GM12891 (cell line): ENCODE measurements around the gene FIBIN.
"Not testable (repeated sequence)": the region's sequence is repeated elsewhere in the genome, so short reads cannot be mapped to it uniquely, and the experiment has no call there.

ENCODE experiments used
- DNase-seq: peaks from one replicate; pipeline ENCODE4 v3.0.0; 2011; ENCODE audit warnings: low spot score; ENCODE audit not compliant: insufficient read length
- FAIRE-seq: peaks from 2 replicates; lab custom pipeline; 2011; peaks lifted over from hg19 to GRCh38; lab: Jason Lieb, UNC
- PAX5 ChIP-seq: IDR thresholded peaks from 2 replicates; pipeline ENCODE4 v1.6.1; 2011; ENCODE audit warnings: low read length, moderate library complexity, mild to moderate bottlenecking; ENCODE audit not compliant: insufficient read depth, severe bottlenecking
- POLR2A ChIP-seq: IDR thresholded peaks from 2 replicates; pipeline ENCODE4 v1.6.1; 2011; ENCODE audit warnings: low read depth, low read length, control low read depth
- POLR2AphosphoS5 ChIP-seq: IDR thresholded peaks from 2 replicates; pipeline ENCODE4 v1.6.1; 2011; ENCODE audit warnings: low read depth, low read length, control low read depth
- POU2F2 ChIP-seq: IDR thresholded peaks from 2 replicates; pipeline ENCODE4 v1.6.1; 2011; ENCODE audit warnings: low read depth, mild to moderate bottlenecking, control low read depth, low read length, moderate library complexity
- SPI1 ChIP-seq: IDR thresholded peaks from 2 replicates; pipeline ENCODE4 v1.6.1; 2011; ENCODE audit warnings: low read depth, low read length, control low read depth
- TAF1 ChIP-seq: IDR thresholded peaks from 2 replicates; pipeline ENCODE4 v1.6.1; 2011; ENCODE audit warnings: low read depth, low read length, control low read depth

FIBIN gene

GRCh38 chr11:26997378-26997777 lies 3.5 kb downstream of the FIBIN start:
- no peak for DNase-seq
- FAIRE-seq = no peak
- TF ChIP-seq SPI1 = no peak
- TF ChIP-seq TAF1 = no peak
- TF ChIP-seq POU2F2 = no peak
- TF ChIP-seq PAX5 = no peak
- no peak for TF ChIP-seq POLR2AphosphoS5
- TF ChIP-seq POLR2A = no peak

GRCh38 chr11:27001136-27001730 lies 7.3 kb downstream of the FIBIN start:
- not testable (repeated sequence) for DNase-seq, FAIRE-seq

GRCh38 chr11:27002431-27002830 lies 8.5 kb downstream of the FIBIN start:
- TF ChIP-seq POU2F2 = no peak
- no peak for TF ChIP-seq PAX5
- no peak for TF ChIP-seq POLR2A
- TF ChIP-seq POLR2AphosphoS5 = no peak
- TF ChIP-seq TAF1 = no peak
- no peak for TF ChIP-seq SPI1
- DNase-seq (no peak), FAIRE-seq (no peak)

GRCh38 chr11:27002838-27003237 lies 8.9 kb downstream of the FIBIN start:
- FAIRE-seq (no peak), DNase-seq (no peak)
- TF ChIP-seq SPI1 (no peak), POLR2A (no peak), POU2F2 (no peak), POLR2AphosphoS5 (no peak), TAF1 (no peak), PAX5 (no peak)

GRCh38 chr11:27004103-27004502 lies 10.2 kb downstream of the FIBIN start:
- no peak for FAIRE-seq
- no peak for TF ChIP-seq POLR2AphosphoS5
- no peak for TF ChIP-seq TAF1
- TF ChIP-seq PAX5 = no peak
- no peak for TF ChIP-seq POU2F2
- TF ChIP-seq SPI1 = no peak
- TF ChIP-seq POLR2A = no peak
- no peak for DNase-seq

- TF ChIP-seq PAX5 (no peak), POLR2AphosphoS5 (no peak), POU2F2 (no peak), SPI1 (no peak), TAF1 (no peak), POLR2A (no peak)
- no peak for DNase-seq
- no peak for FAIRE-seq
Measured at GRCh38 chr11:27008811-27009535, 15.1 kb downstream of the FIBIN start.

- DNase-seq (no peak), FAIRE-seq (no peak)
- TF ChIP-seq POLR2A (no peak), POU2F2 (no peak), SPI1 (no peak), TAF1 (no peak), PAX5 (no peak), POLR2AphosphoS5 (no peak)
Measured at GRCh38 chr11:27011560-27012233, 17.8 kb downstream of the FIBIN start.

GRCh38 chr11:27012234-27012921 lies 18.5 kb downstream of the FIBIN start:
- no peak for TF ChIP-seq POLR2A
- no peak for TF ChIP-seq POLR2AphosphoS5
- no peak for TF ChIP-seq SPI1
- no peak for TF ChIP-seq PAX5
- no peak for TF ChIP-seq TAF1
- TF ChIP-seq POU2F2 = no peak
- no peak for DNase-seq
- FAIRE-seq = no peak

GRCh38 chr11:27013781-27014361 lies 20.0 kb downstream of the FIBIN start:
- TF ChIP-seq PAX5 (no peak), POLR2AphosphoS5 (no peak), POLR2A (no peak), TAF1 (no peak), POU2F2 (no peak), SPI1 (no peak)
- DNase-seq (no peak), FAIRE-seq (no peak)
